ENCODE results near the gene ANKRD23. TPM values are rescaled to one million over a fixed set of nuclear protein-coding genes. Genes with fewer than 3 reads are reported as not detected.

Gene ANKRD23
- total and polyA plus RNA-seq, 2 of the 13 experiments (the other 11 are each of a cell fraction or from before 2014, with no cell fraction given), result 1.5 to 1.6 TPM

- TF ChIP-seq IRF9 (CRISPR knock-in tag; IDR thresholded peaks at IDR 0.05; ENCODE audit: borderline replicate concordance) (peak; percentile 92; the same call in 1 of the 2 replicates), TARDBP (CRISPR knock-in tag; IDR thresholded peaks at IDR 0.05) (peak; percentile 90), RBM22 (optimal IDR thresholded peaks at IDR 0.05; ENCODE audit: low read length) (no peak), ZFP91 (CRISPR knock-in tag; IDR thresholded peaks at IDR 0.05; ENCODE audit: borderline replicate concordance) (no peak), ZNF761 (CRISPR knock-in tag; conservative IDR thresholded peaks at IDR 0.05) (peak; percentile 97), AKNA (CRISPR knock-in tag; IDR thresholded peaks at IDR 0.05; ENCODE audit: borderline replicate concordance) (no peak), SRF (IDR thresholded peaks at IDR 0.05; ENCODE audit: low read depth, low read length) (no peak), SIN3A (IDR thresholded peaks at IDR 0.05; ENCODE audit: borderline replicate concordance, low read depth, low read length) (peak; percentile 74; the same call in 1 of the 2 replicates), NR2F1 (CRISPR knock-in tag; IDR thresholded peaks at IDR 0.05) (peak in 1 of 2 experiments; percentile 9; a peak in 1 of 4 replicates), BHLHE40 (IDR thresholded peaks at IDR 0.05; ENCODE audit: low read length) (no peak), ZNF362 (CRISPR knock-in tag; IDR thresholded peaks at IDR 0.05; ENCODE audit: borderline replicate concordance) (peak; percentile 41; the same call in 1 of the 2 replicates), ZNF773 (CRISPR knock-in tag; IDR thresholded peaks at IDR 0.05; ENCODE audit: borderline replicate concordance) (peak; percentile 85; the same call in 1 of the 2 replicates), NAIF1 (CRISPR knock-in tag; IDR thresholded peaks at IDR 0.05; ENCODE audit: borderline replicate concordance) (no peak), ETS1 (CRISPR knock-in tag; IDR thresholded peaks at IDR 0.05) (peak; percentile 59; the same call in 1 of the 2 replicates)
Observed at GRCh38 chr2:96816127-96816835, 27.5 kb downstream of the ANKRD23 start, which contains the start of gene CNNM3 (continued).

Measured in HepG2 (cell line).